ENCODE results near the gene LARP4B.
"Not testable (repeated sequence)": the region's sequence is repeated elsewhere in the genome, so short reads cannot be mapped to it uniquely, and the experiment has no call there.

GRCh38 chr10:770048-770712, 161.3 kb downstream of the LARP4B start:
- TF ChIP-seq POLR2AphosphoS5 (IDR thresholded peaks at IDR 0.05; ENCODE audit: borderline replicate concordance, low read depth, low read length); EZH2 (IDR thresholded peaks at IDR 0.05): not testable (repeated sequence)
